ENCODE results near the gene PIM3. TPM values are rescaled to one million over a fixed set of nuclear protein-coding genes. Genes with fewer than 3 reads are reported as not detected.

Gene PIM3
- total and polyA plus RNA-seq, 4 experiments from 2014 or later = 48.1 to 62.3 (median 54.2) TPM

- intact Hi-C loops (cut with micrococcal nuclease) = no loop called here
- Mint-ChIP-seq H3K27me3 (peaks cover 6 to 9% of the 10 kb centered on the region in 2 donors), H3K9me3 (peaks cover 0 to 8% (median 3%) of the 10 kb centered on the region in 8 donors), H3K36me3 (no peaks in the 10 kb centered on the region), H3K4me3 (no peak overlapping the region), H3K27ac (no peak overlapping the region), H3K4me1 (peaks cover 3 to 17% (median 13%) of the 10 kb centered on the region in 4 donors)
- no peak overlapping the region for H3K4me3 ChIP-seq (ENCODE audit: low read length in 2 of 2)
- no peaks in the 10 kb centered on the region for H3K9me3 ChIP-seq (ENCODE audit: control insufficient read depth in 1 of 2, low read length in 2 of 2)
- H3K27me3 ChIP-seq (ENCODE audit: insufficient read depth, low read length) = no peaks in the 10 kb centered on the region
- H3K36me3 ChIP-seq (ENCODE audit: insufficient read depth, low read length) = no peaks in the 10 kb centered on the region
- H3K4me1 ChIP-seq (ENCODE audit: insufficient read depth, low read length) = peaks cover 9% of the 10 kb centered on the region
- no peak for DNase-seq
- H3K27ac ChIP-seq (ENCODE audit: low read depth, low read length) = no peak overlapping the region
- ChIA-PET POLR2A (ENCODE audit: partially characterized antibody) (no interaction called here), CTCF (ENCODE audit: partially characterized antibody) (interaction anchor here (4.4 to 4.5 kb wide), 2 partner anchors 34 to 228 kb away, joined by 28 read pairs; no protein-coding TSS in a partner anchor)
Measured at GRCh38 chr22:49996119-49996517, 35.5 kb downstream of the PIM3 start.

- H3K9me3 ChIP-seq (ENCODE audit: control insufficient read depth in 1 of 2, low read length in 2 of 2) = no peaks in the 10 kb centered on the region
- no peak overlapping the region for H3K4me3 ChIP-seq (ENCODE audit: low read length in 2 of 2)
- H3K36me3 ChIP-seq (ENCODE audit: insufficient read depth, low read length) = no peaks in the 10 kb centered on the region
- Mint-ChIP-seq H3K27ac (no peak overlapping the region), H3K9me3 (peaks cover 0 to 4% (median under 1%) of the 10 kb centered on the region in 8 donors), H3K27me3 (peaks cover 6 to 9% of the 10 kb centered on the region in 2 donors), H3K36me3 (no peaks in the 10 kb centered on the region), H3K4me3 (no peak overlapping the region), H3K4me1 (peaks cover 3 to 17% (median 13%) of the 10 kb centered on the region in 4 donors)
- H3K4me1 ChIP-seq (ENCODE audit: insufficient read depth, low read length) = peaks cover 9% of the 10 kb centered on the region
- POLR2A ChIA-PET (ENCODE audit: partially characterized antibody) = no interaction called here
- CTCF ChIA-PET (ENCODE audit: partially characterized antibody) = interaction anchor here (4.4 kb wide), 1 partner anchor 34 kb away, joined by 28 read pairs; no protein-coding TSS in a partner anchor
- H3K27ac ChIP-seq (ENCODE audit: low read depth, low read length) = no peak overlapping the region
- intact Hi-C loops (cut with micrococcal nuclease) = no loop called here
- H3K27me3 ChIP-seq (ENCODE audit: insufficient read depth, low read length) = no peaks in the 10 kb centered on the region
- no peak for DNase-seq
Measured at GRCh38 chr22:49996518-49997250, 36.1 kb downstream of the PIM3 start.

DNA sequence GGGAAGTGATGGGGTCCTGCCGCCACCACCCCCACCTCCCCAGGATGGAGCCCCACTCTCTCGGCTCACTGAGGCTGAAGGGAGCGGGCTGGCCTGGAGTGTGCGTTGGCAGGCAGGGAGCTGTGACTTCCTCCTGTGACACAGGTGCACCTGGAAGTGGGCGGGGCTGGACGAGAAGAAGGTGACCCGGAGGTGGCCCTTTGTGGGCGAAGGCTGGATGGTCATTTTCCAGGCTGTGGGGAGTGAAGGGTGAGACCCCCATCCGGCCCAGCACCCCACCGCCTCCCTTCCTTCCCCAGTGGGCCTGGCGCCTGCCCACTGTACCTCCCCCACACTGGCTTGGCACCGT, 36.7 kb downstream of the PIM3 start:
- ChIA-PET CTCF (ENCODE audit: partially characterized antibody) (interaction anchor here (4.4 kb wide), 1 partner anchor 33 kb away, joined by 28 read pairs; no protein-coding TSS in a partner anchor), POLR2A (ENCODE audit: partially characterized antibody) (no interaction called here)
- no peak for DNase-seq
- Histone ChIP-seq H3K27ac (ENCODE audit: low read depth, low read length) (no peak overlapping the region), H3K27me3 (ENCODE audit: insufficient read depth, low read length) (no peaks in the 10 kb centered on the region), H3K9me3 (ENCODE audit: control insufficient read depth in 1 of 2, low read length in 2 of 2) (no peaks in the 10 kb centered on the region), H3K36me3 (ENCODE audit: insufficient read depth, low read length) (no peaks in the 10 kb centered on the region), H3K4me3 (ENCODE audit: low read length in 2 of 2) (no peak overlapping the region), H3K4me1 (ENCODE audit: insufficient read depth, low read length) (peaks cover 9% of the 10 kb centered on the region)
- Mint-ChIP-seq H3K27ac (peak overlapping the region in 1 of 7 donors; percentile 12), H3K27me3 (peaks cover 6 to 9% of the 10 kb centered on the region in 2 donors), H3K4me1 (peaks cover 3 to 17% (median 12%) of the 10 kb centered on the region in 4 donors), H3K4me3 (no peak overlapping the region), H3K9me3 (peaks cover 0 to 4% (median 0%) of the 10 kb centered on the region in 8 donors), H3K36me3 (no peaks in the 10 kb centered on the region)
- intact Hi-C loops (cut with micrococcal nuclease) = no loop called here

GRCh38 chr22:49997932-49998717, 37.6 kb downstream of the PIM3 start:
- Histone ChIP-seq H3K36me3 (ENCODE audit: insufficient read depth, low read length) (no peaks in the 10 kb centered on the region), H3K4me1 (ENCODE audit: insufficient read depth, low read length) (peaks cover 6% of the 10 kb centered on the region), H3K4me3 (ENCODE audit: low read length in 2 of 2) (no peak overlapping the region), H3K9me3 (ENCODE audit: control insufficient read depth in 1 of 2, low read length in 2 of 2) (no peaks in the 10 kb centered on the region), H3K27me3 (ENCODE audit: insufficient read depth, low read length) (no peaks in the 10 kb centered on the region), H3K27ac (ENCODE audit: low read depth, low read length) (no peak overlapping the region)
- no peak for DNase-seq
- H3K36me3 Mint-ChIP-seq = no peaks in the 10 kb centered on the region
- H3K27ac Mint-ChIP-seq = peak overlapping the region in 1 of 7 donors; percentile 80
- H3K27me3 Mint-ChIP-seq = peaks cover 4 to 9% of the 10 kb centered on the region in 2 donors
- peaks cover 3 to 15% (median 11%) of the 10 kb centered on the region in 4 donors for H3K4me1 Mint-ChIP-seq
- intact Hi-C loops (cut with micrococcal nuclease) = no loop called here
- H3K9me3 Mint-ChIP-seq = no peaks in the 10 kb centered on the region
- peak overlapping the region in 2 of 8 donors; percentile 7 to 56 for H3K4me3 Mint-ChIP-seq
- ChIA-PET CTCF (ENCODE audit: partially characterized antibody) (no interaction called here), POLR2A (ENCODE audit: partially characterized antibody) (no interaction called here)

- H3K27ac ChIP-seq (ENCODE audit: low read depth, low read length) = no peak overlapping the region
- Mint-ChIP-seq H3K36me3 (no peaks in the 10 kb centered on the region), H3K4me1 (peaks cover 0 to 10% (median 7%) of the 10 kb centered on the region in 4 donors), H3K27ac (peak overlapping the region in 1 of 7 donors; percentile 80), H3K4me3 (peak overlapping the region in 2 of 8 donors; percentile 7 to 30), H3K27me3 (peaks cover 4 to 10% of the 10 kb centered on the region in 2 donors), H3K9me3 (no peaks in the 10 kb centered on the region)
- no peaks in the 10 kb centered on the region for H3K27me3 ChIP-seq (ENCODE audit: insufficient read depth, low read length)
- H3K36me3 ChIP-seq (ENCODE audit: insufficient read depth, low read length) = no peaks in the 10 kb centered on the region
- peaks cover under 1% of the 10 kb centered on the region for H3K4me1 ChIP-seq (ENCODE audit: insufficient read depth, low read length)
- no peak for DNase-seq
- no peaks in the 10 kb centered on the region for H3K9me3 ChIP-seq (ENCODE audit: control insufficient read depth in 1 of 2, low read length in 2 of 2)
- intact Hi-C loops (cut with micrococcal nuclease) = no loop called here
- POLR2A ChIA-PET (ENCODE audit: partially characterized antibody) = no interaction called here
- CTCF ChIA-PET (ENCODE audit: partially characterized antibody) = no interaction called here
- no peak overlapping the region for H3K4me3 ChIP-seq (ENCODE audit: low read length in 2 of 2)
Measured at GRCh38 chr22:49998718-49999062, 38.1 kb downstream of the PIM3 start.

- Histone ChIP-seq H3K9me3 (ENCODE audit: control insufficient read depth in 1 of 2, low read length in 2 of 2) (no peaks in the 10 kb centered on the region), H3K4me3 (ENCODE audit: low read length in 2 of 2) (no peak overlapping the region), H3K27ac (ENCODE audit: low read depth, low read length) (no peak overlapping the region), H3K36me3 (ENCODE audit: insufficient read depth, low read length) (no peaks in the 10 kb centered on the region), H3K4me1 (ENCODE audit: insufficient read depth, low read length) (no peaks in the 10 kb centered on the region), H3K27me3 (ENCODE audit: insufficient read depth, low read length) (no peaks in the 10 kb centered on the region)
- no peak for DNase-seq
- H3K36me3 Mint-ChIP-seq = no peaks in the 10 kb centered on the region
- H3K4me3 Mint-ChIP-seq = peak overlapping the region in 2 of 8 donors; percentile 20 to 24
- ChIA-PET CTCF (ENCODE audit: partially characterized antibody) (no interaction called here), POLR2A (ENCODE audit: partially characterized antibody) (no interaction called here)
- no peak overlapping the region for H3K27ac Mint-ChIP-seq
- no peaks in the 10 kb centered on the region for H3K9me3 Mint-ChIP-seq
- peaks cover 4 to 12% of the 10 kb centered on the region in 2 donors for H3K27me3 Mint-ChIP-seq
- intact Hi-C loops (cut with micrococcal nuclease) = no loop called here
- H3K4me1 Mint-ChIP-seq = peaks cover 0 to 10% (median 7%) of the 10 kb centered on the region in 4 donors
Measured at GRCh38 chr22:49999063-49999945, 38.7 kb downstream of the PIM3 start.
